OCI-LY7 (cell line): ENCODE measurements around the gene PTPRE.

ENCODE experiments used
- CTCF ChIP-seq: fragments of 200-600 bp; sonication (generic); conservative IDR thresholded peaks from 2 replicates; pipeline ENCODE4 v1.5.1; 2014; ENCODE audit warnings: mild to moderate bottlenecking, antibody characterized with exemption, low read length, moderate library complexity, mixed read lengths
- EZH2phosphoT487 ChIP-seq: fragments of 200-600 bp; sonication (generic); IDR thresholded peaks from 2 replicates; pipeline ENCODE4 v1.6.1; 2018; ENCODE audit warnings: low read depth, borderline replicate concordance, mild to moderate bottlenecking, mixed run types, antibody characterized with exemption, low read length, moderate library complexity, mixed read lengths

- TF ChIP-seq CTCF, result no peak
- TF ChIP-seq EZH2phosphoT487, result no peak
Measured at GRCh38 chr10:127874671-127875448, 32.0 kb upstream of the PTPRE start.
